ENCODE data around the gene ANXA2R. TPM values are rescaled to one million over a fixed set of nuclear protein-coding genes. Genes with fewer than 3 reads are reported as not detected.
A peak's percentile ranks its signal among the peaks of the same experiment; 100 is the strongest.

The ANXA2R gene
- polyA plus RNA-seq, 2 donors: 2.3 to 2.4 TPM

GRCh38 chr5:42992088-42992879, 47.8 kb downstream of the ANXA2R start:
- 7 to 10% methylated on average over 66 to 71 of the region's 71 CpGs for WGBS, 2 donors
- peak overlapping the region; percentile 89 to 97 for H3K27ac ChIP-seq (ENCODE audit: low read depth in 2 of 2, low read length in 1 of 2)
- H3K4me3 ChIP-seq (ENCODE audit: low read depth in 1 of 2, low read length in 2 of 2): peak overlapping the region; percentile 58 to 64
- no peaks in the 10 kb centered on the region for H3K36me3 ChIP-seq (ENCODE audit: control insufficient read depth in 2 of 2, insufficient read depth in 2 of 2, low read length in 1 of 2)
- H3K27me3 ChIP-seq (ENCODE audit: control insufficient read depth in 1 of 2, insufficient read depth in 2 of 2, low read length in 2 of 2): peaks cover 3 to 11% of the 10 kb centered on the region in 2 donors
- peaks cover 0 to 10% of the 10 kb centered on the region in 2 donors for H3K9me3 ChIP-seq (ENCODE audit: control insufficient read depth in 2 of 2, insufficient read depth in 1 of 2, low read depth in 1 of 2, low read length in 1 of 2)
- H3K4me1 ChIP-seq (ENCODE audit: control insufficient read depth in 2 of 2, insufficient read depth in 2 of 2, low read length in 1 of 2): peaks cover 2% of the 10 kb centered on the region in 2 donors

GRCh38 chr5:42991404-42992087, 48.6 kb downstream of the ANXA2R start:
- Histone ChIP-seq H3K36me3 (ENCODE audit: control insufficient read depth in 2 of 2, insufficient read depth in 2 of 2, low read length in 1 of 2) (no peaks in the 10 kb centered on the region), H3K27me3 (ENCODE audit: control insufficient read depth in 1 of 2, insufficient read depth in 2 of 2, low read length in 2 of 2) (peaks cover 3 to 11% of the 10 kb centered on the region in 2 donors), H3K4me1 (ENCODE audit: control insufficient read depth in 2 of 2, insufficient read depth in 2 of 2, low read length in 1 of 2) (peaks cover 2% of the 10 kb centered on the region in 2 donors), H3K27ac (ENCODE audit: low read depth in 2 of 2, low read length in 1 of 2) (peak overlapping the region; percentile 89 to 97), H3K4me3 (ENCODE audit: low read depth in 1 of 2, low read length in 2 of 2) (peak overlapping the region; percentile 58 to 64), H3K9me3 (ENCODE audit: control insufficient read depth in 2 of 2, insufficient read depth in 1 of 2, low read depth in 1 of 2, low read length in 1 of 2) (peaks cover 0 to 10% of the 10 kb centered on the region in 2 donors)
- 33 to 50% methylated on average over 36 of the region's 36 CpGs for WGBS, 2 donors

GRCh38 chr5:42990892-42991291, 49.2 kb downstream of the ANXA2R start:
- peak overlapping the region in 1 of 2 donors; percentile 64 for H3K4me3 ChIP-seq (ENCODE audit: low read depth in 1 of 2, low read length in 2 of 2)

More at GRCh38 chr5:42990892-42991291, 49.2 kb downstream of the ANXA2R start:
- Histone ChIP-seq H3K27me3 (ENCODE audit: control insufficient read depth in 1 of 2, insufficient read depth in 2 of 2, low read length in 2 of 2) (peaks cover 3 to 11% of the 10 kb centered on the region in 2 donors), H3K4me1 (ENCODE audit: control insufficient read depth in 2 of 2, insufficient read depth in 2 of 2, low read length in 1 of 2) (peaks cover 2% of the 10 kb centered on the region in 2 donors), H3K27ac (ENCODE audit: low read depth in 2 of 2, low read length in 1 of 2) (peak overlapping the region; percentile 89 to 97), H3K9me3 (ENCODE audit: control insufficient read depth in 2 of 2, insufficient read depth in 1 of 2, low read depth in 1 of 2, low read length in 1 of 2) (peaks cover 0 to 10% of the 10 kb centered on the region in 2 donors), H3K36me3 (ENCODE audit: control insufficient read depth in 2 of 2, insufficient read depth in 2 of 2, low read length in 1 of 2) (no peaks in the 10 kb centered on the region)
- WGBS, 2 donors: 74 to 87% methylated on average over 4 of the region's 4 CpGs

Other genes starting within 250 kb of the ANXA2R start
- 10 to 100 TPM; 32.2 to 63.5 TPM for gene SELENOP, start 228.4 kb downstream of the ANXA2R start, polyA plus RNA-seq
- 10 to 100 TPM; 15.5 to 34.4 TPM for gene ZNF131, start 80.6 kb upstream of the ANXA2R start, polyA plus RNA-seq
- under 1 TPM; 0.12 to 0.21 TPM for gene NIM1K, start 151.9 kb upstream of the ANXA2R start, polyA plus RNA-seq

Measured in esophagus (tissue), 2 donors.